HG03045 (cell line): Measurements from ENCODE around the gene C15orf61.

Experiments used
- ATAC-seq: cut with Tn5 transposase; IDR thresholded peaks from one replicate; pipeline ENCODE4 v1.9.1; 2021; ENCODE audit warnings: mild to moderate bottlenecking, moderate library complexity; ENCODE audit not compliant: unreplicated experiment

C15orf61 gene

GRCh38 chr15:67579164-67579563 lies 58.2 kb downstream of the C15orf61 start:
- no peak for ATAC-seq
